ENCODE measurements around the gene CTSV. TPM values are rescaled to one million over a fixed set of nuclear protein-coding genes. Genes with fewer than 3 reads are reported as not detected.
"Not testable (repeated sequence)": the region's sequence is repeated elsewhere in the genome, so short reads cannot be mapped to it uniquely, and the experiment has no call there.

CTSV gene
- total RNA-seq, 1 donor from 2014 or later: 0.31 TPM

DNA sequence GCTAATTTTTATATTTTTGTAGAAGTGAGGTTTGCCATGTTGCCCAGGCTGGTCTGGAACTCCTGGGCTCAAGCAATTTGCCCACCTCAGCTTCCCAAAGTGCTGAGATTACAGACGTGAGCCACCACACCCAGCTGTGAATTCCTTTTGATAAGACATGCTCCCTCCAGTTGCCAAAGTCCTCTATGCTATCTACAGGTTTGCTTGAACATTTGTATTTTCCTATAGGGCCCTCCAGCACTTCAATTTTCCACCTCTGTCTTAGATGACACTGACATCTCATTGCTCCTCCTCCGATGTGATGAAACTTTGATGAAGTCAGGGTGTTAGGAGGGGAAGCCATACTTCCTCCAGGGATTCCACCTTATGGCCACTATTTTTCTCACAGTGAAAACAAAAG is 25.2 kb upstream of the CTSV start:
- Mint-ChIP-seq H3K27ac (no peak overlapping the region), H3K27me3 (ENCODE audit: insufficient read depth) (no peaks in the 10 kb centered on the region), H3K4me1 (ENCODE audit: low read depth) (peaks cover 6% of the 10 kb centered on the region), H3K4me3 (no peak overlapping the region), H3K36me3 (ENCODE audit: low read depth) (no peaks in the 10 kb centered on the region), H3K9me3 (peaks cover 9% of the 10 kb centered on the region)
- intact Hi-C loops (cut with micrococcal nuclease): no loop called here
- DNase-seq (ENCODE audit: low spot score): no peak

DNA sequence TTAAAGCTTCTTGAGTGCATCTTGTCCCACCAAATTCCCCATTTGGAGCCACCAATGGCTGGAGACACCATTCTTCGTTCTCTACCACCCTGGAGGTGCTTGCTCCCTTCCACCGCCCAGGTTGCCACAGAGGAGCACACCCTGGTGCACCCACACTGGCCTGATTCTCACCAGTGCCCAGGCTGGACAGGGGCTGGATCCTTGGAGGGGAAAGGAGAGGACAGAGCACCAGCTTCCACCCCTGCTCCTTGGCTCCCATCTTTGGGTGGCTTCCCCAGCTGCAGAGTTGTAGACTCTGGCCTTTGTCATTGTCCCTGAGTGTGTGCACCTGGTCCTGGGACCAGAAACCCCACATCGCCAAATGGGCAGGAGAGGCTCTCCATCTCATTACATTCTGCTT is 21.9 kb upstream of the CTSV start:
- Mint-ChIP-seq H3K4me1 (ENCODE audit: low read depth) (peaks cover 6% of the 10 kb centered on the region), H3K9me3 (no peaks in the 10 kb centered on the region), H3K27me3 (ENCODE audit: insufficient read depth) (no peaks in the 10 kb centered on the region), H3K4me3 (no peak overlapping the region), H3K36me3 (ENCODE audit: low read depth) (no peaks in the 10 kb centered on the region), H3K27ac (no peak overlapping the region)
- no peak for DNase-seq (ENCODE audit: low spot score)
- intact Hi-C loops (cut with micrococcal nuclease): no loop called here

DNA sequence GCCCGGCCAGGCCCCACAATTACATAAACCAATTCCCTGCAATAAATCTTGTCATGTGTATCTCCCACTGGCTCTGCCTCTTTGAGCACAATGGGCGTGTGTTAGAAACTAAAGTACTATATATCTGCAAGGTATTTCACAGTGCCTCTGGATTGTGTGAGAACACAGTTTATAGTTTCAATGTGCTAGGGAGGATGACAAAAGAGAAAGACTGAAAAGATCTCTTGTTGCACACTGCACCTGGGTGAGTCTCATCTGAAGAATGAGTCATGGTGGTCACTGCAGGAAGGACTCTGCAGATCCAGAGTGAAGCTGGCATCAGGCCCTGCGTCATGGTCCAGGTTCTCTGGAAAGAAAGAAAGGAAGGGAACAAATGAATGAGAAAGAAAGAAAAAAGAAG is 20.7 kb upstream of the CTSV start:
- Mint-ChIP-seq H3K27ac (no peak overlapping the region), H3K36me3 (ENCODE audit: low read depth) (no peaks in the 10 kb centered on the region), H3K27me3 (ENCODE audit: insufficient read depth) (peaks cover 1% of the 10 kb centered on the region), H3K4me1 (ENCODE audit: low read depth) (peaks cover 6% of the 10 kb centered on the region), H3K4me3 (no peak overlapping the region), H3K9me3 (no peaks in the 10 kb centered on the region)
- no peak for DNase-seq (ENCODE audit: low spot score)
- intact Hi-C loops (cut with micrococcal nuclease): no loop called here

DNA sequence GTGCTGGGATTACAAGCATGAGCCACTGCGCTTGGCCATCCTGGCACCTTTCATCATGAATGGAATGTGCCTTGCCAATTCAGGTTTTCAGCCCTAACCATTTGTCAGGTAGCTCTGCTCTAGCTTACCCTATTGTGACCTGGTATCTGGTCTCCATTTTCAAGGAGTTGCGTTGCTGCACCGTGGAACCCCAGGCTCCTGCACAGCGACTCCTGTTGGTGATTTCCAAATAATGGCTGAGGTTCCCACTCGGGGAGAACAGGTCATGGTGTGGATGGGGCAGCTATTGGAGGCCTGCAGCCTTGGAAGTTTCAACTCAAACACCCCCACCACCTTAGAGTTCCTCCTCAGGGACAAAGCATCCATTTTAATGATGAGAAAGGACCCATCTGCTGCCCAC is 18.7 kb upstream of the CTSV start:
- Mint-ChIP-seq H3K27ac (no peak overlapping the region), H3K4me3 (no peak overlapping the region), H3K27me3 (ENCODE audit: insufficient read depth) (peaks cover 6% of the 10 kb centered on the region), H3K4me1 (ENCODE audit: low read depth) (peaks cover 5% of the 10 kb centered on the region), H3K9me3 (no peaks in the 10 kb centered on the region), H3K36me3 (ENCODE audit: low read depth) (no peaks in the 10 kb centered on the region)
- no peak for DNase-seq (ENCODE audit: low spot score)
- intact Hi-C loops (cut with micrococcal nuclease): no loop called here

DNA sequence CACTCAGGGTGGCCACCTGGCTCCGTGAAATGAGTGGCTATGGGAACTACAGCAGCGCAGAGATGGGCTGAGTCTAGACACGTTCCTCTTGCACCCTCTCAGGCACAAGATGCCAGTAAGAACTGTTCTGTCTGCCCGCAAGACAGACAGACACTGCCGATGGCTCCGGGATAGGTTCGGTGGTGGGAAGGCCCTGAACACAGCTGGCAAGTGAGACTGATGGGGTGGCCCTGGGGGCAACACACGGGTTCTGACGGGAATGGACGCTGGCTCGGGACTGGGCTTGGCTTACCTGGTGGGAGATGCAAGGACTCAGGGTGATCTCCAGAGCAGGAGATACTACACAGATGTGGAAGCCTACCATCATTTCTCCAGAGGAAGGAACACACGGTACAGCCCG is 16.9 kb upstream of the CTSV start:
- H3K36me3 Mint-ChIP-seq (ENCODE audit: low read depth); H3K9me3 Mint-ChIP-seq; H3K4me1 Mint-ChIP-seq (ENCODE audit: low read depth); intact Hi-C loops (cut with micrococcal nuclease); H3K27me3 Mint-ChIP-seq (ENCODE audit: insufficient read depth); H3K4me3 Mint-ChIP-seq; DNase-seq (ENCODE audit: low spot score); H3K27ac Mint-ChIP-seq: not testable (repeated sequence)

DNA sequence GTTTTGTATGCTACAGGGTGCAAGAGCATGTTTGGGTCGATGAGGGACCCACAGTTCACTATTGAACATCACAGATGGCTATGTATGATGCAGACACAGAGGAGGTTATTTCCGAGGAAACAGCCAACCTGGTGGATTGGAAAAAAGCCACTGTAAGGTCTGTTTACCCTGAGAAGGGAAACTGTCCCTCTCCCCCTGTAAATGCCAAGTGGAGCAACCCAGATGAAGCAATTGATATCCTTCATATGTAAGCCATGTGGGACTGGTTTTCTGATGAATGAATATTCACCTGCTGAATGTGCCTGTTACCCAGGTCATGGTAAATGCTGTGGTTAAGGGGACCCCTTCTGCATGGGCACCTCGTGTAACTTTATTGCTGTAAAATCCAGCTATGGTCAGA is 14.8 kb upstream of the CTSV start:
- no peaks in the 10 kb centered on the region for H3K4me1 Mint-ChIP-seq (ENCODE audit: low read depth)
- H3K36me3 Mint-ChIP-seq (ENCODE audit: low read depth): no peaks in the 10 kb centered on the region
- no peak overlapping the region for H3K27ac Mint-ChIP-seq
- DNase-seq (ENCODE audit: low spot score): no peak
- H3K9me3 Mint-ChIP-seq: no peaks in the 10 kb centered on the region
- peaks cover 6% of the 10 kb centered on the region for H3K27me3 Mint-ChIP-seq (ENCODE audit: insufficient read depth)
- no peak overlapping the region for H3K4me3 Mint-ChIP-seq
- intact Hi-C loops (cut with micrococcal nuclease): no loop called here

DNA sequence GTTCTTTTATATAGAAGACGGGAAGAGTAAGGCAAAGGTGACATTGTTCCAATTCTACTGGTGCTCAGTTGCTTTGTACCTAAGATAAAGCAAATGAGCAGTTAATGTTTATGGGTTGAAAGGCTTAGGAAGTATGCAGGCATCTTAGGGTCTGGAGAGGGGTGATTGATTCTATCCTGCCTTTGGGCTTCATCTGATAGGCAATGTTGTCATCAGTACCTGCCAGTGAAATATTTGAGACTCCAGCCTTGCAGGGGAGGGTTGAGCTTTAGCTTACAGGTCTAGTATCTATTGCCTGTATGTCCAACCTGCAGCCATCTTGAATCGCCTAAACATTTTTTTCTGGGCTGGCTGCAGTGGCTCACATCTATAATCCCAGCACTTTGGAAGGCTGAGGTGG is 13.8 kb upstream of the CTSV start:
- intact Hi-C loops (cut with micrococcal nuclease): no loop called here
- Mint-ChIP-seq H3K4me3 (no peak overlapping the region), H3K36me3 (ENCODE audit: low read depth) (no peaks in the 10 kb centered on the region), H3K9me3 (no peaks in the 10 kb centered on the region), H3K27me3 (ENCODE audit: insufficient read depth) (peaks cover 6% of the 10 kb centered on the region), H3K27ac (no peak overlapping the region), H3K4me1 (ENCODE audit: low read depth) (no peaks in the 10 kb centered on the region)
- no peak for DNase-seq (ENCODE audit: low spot score)

DNA sequence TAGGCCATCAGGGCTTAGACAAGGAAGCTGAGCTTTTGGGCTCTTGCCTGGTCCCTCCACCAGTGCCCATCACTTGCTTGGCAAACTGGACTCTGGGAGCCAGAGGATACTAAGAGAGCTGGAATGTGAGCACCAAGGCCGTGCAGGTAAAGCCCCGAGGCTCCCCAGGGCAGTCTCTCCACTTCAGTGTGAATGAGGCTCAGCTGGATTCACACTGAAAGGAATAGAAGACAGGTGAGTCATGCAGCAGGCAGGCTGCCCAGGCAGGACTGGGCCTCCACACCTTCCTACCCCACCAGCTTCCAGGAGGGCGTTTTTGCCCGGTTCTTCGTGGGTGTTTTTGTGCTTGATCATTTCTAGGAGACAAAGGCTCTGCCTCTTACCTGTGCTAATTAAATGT is 7.3 kb upstream of the CTSV start:
- intact Hi-C loops (cut with micrococcal nuclease): no loop called here
- Mint-ChIP-seq H3K27ac (no peak overlapping the region), H3K4me3 (no peak overlapping the region), H3K4me1 (ENCODE audit: low read depth) (no peaks in the 10 kb centered on the region), H3K9me3 (no peaks in the 10 kb centered on the region), H3K27me3 (ENCODE audit: insufficient read depth) (peaks cover 17% of the 10 kb centered on the region), H3K36me3 (ENCODE audit: low read depth) (no peaks in the 10 kb centered on the region)
- DNase-seq (ENCODE audit: low spot score): no peak

DNA sequence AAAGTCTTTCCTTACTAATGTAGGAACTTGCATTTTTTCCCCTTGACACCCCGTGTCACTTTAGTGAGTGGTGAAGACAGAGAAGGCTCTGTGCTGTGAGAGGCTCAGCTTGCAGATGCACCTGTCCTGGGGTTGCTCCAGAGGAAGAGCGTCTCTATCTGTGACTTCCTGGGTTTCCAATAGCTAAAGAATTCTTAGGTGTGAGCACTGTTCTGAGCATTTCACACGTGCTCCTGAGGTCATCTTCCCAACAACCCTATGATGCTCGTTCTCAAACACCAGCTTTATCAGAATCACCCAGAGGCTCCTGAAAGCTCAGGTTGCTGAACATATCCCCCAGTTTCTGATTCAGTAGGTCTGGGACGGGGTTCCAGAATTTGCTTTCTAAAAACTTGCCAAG is 6.4 kb upstream of the CTSV start:
- H3K4me3 Mint-ChIP-seq: no peak overlapping the region
- peaks cover 19% of the 10 kb centered on the region for H3K27me3 Mint-ChIP-seq (ENCODE audit: insufficient read depth)
- H3K36me3 Mint-ChIP-seq (ENCODE audit: low read depth): no peaks in the 10 kb centered on the region
- no peak overlapping the region for H3K27ac Mint-ChIP-seq
- no peaks in the 10 kb centered on the region for H3K4me1 Mint-ChIP-seq (ENCODE audit: low read depth)
- no peaks in the 10 kb centered on the region for H3K9me3 Mint-ChIP-seq
- intact Hi-C loops (cut with micrococcal nuclease): no loop called here
- DNase-seq (ENCODE audit: low spot score): no peak

DNA sequence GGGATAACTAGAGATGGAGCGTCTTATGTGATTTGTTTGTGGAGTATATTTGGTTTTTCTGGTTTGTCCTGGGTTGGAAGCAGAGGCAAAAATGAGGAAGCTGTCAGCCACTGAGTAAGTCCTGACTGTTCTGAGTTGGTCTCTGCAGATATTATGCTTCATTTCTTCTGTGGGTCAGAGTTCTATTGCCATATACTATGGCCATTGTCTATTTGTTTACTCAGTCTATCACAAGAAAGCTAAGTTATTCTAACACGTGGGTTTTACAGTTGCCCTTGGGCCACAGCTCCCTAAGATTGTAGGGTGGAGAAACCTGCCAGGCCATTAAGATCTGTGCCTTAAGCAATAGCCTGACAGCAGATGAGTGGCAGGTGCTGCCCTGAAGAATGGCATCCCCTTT is 3.0 kb upstream of the CTSV start:
- no peak overlapping the region for H3K27ac Mint-ChIP-seq
- no peaks in the 10 kb centered on the region for H3K36me3 Mint-ChIP-seq (ENCODE audit: low read depth)
- H3K4me3 Mint-ChIP-seq: no peak overlapping the region
- DNase-seq (ENCODE audit: low spot score): no peak
- intact Hi-C loops (cut with micrococcal nuclease): no loop called here
- H3K9me3 Mint-ChIP-seq: no peaks in the 10 kb centered on the region
- H3K4me1 Mint-ChIP-seq (ENCODE audit: low read depth): peaks cover 5% of the 10 kb centered on the region
- peaks cover 44% of the 10 kb centered on the region for H3K27me3 Mint-ChIP-seq (ENCODE audit: insufficient read depth)

DNA sequence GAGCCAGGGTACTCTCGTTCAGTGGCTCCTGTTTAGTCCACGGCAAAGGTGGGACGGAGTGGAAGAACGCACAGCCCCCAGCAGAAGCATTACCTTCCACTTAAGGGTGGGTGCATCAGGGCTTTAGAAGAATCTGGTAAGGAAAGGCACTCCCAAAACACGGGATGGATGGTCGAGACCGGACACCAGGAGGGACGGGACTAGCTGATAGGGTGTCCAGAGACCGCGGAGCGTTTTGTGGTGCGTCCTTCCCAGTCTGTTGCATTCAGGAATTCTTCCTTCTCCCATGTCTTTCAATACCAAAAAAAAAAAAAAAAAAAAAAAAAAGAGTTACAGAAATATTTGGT is 545 bp upstream of the CTSV start:
- Mint-ChIP-seq H3K4me3 (peak overlapping the region; percentile 85), H3K27me3 (ENCODE audit: insufficient read depth) (peaks cover 44% of the 10 kb centered on the region), H3K9me3 (no peaks in the 10 kb centered on the region), H3K4me1 (ENCODE audit: low read depth) (peaks cover 5% of the 10 kb centered on the region), H3K27ac (no peak overlapping the region), H3K36me3 (ENCODE audit: low read depth) (no peaks in the 10 kb centered on the region)
- DNase-seq (ENCODE audit: low spot score): no peak
- intact Hi-C loops (cut with micrococcal nuclease): loop anchor here (1.0 to 10.0 kb wide), 5 partner anchors 23 to 625 kb away; partner anchors contain the start of gene ZNF367

DNA sequence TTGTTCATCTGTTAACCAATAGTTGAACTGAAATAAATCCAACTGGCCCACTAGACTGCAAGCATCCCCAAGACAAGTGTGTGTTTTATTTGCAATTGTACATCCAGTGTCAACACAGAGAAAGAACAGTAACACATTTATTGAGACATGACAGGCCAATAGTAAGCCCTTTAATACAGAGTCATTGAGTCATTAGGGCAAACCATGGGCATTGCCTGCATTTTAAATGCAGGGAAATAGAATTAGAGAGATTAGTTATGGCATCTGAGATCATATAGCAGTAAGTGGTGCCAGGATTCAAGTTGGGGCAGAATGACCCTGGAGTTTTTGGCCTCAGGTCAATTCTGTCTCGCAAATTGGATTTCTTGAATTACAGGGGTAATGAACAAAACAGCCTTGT is 15.4 kb downstream of the CTSV start:
- H3K4me1 Mint-ChIP-seq (ENCODE audit: low read depth); H3K27me3 Mint-ChIP-seq (ENCODE audit: insufficient read depth); H3K27ac Mint-ChIP-seq; H3K4me3 Mint-ChIP-seq; H3K36me3 Mint-ChIP-seq (ENCODE audit: low read depth); intact Hi-C loops (cut with micrococcal nuclease); H3K9me3 Mint-ChIP-seq; DNase-seq (ENCODE audit: low spot score): not testable (repeated sequence)

DNA sequence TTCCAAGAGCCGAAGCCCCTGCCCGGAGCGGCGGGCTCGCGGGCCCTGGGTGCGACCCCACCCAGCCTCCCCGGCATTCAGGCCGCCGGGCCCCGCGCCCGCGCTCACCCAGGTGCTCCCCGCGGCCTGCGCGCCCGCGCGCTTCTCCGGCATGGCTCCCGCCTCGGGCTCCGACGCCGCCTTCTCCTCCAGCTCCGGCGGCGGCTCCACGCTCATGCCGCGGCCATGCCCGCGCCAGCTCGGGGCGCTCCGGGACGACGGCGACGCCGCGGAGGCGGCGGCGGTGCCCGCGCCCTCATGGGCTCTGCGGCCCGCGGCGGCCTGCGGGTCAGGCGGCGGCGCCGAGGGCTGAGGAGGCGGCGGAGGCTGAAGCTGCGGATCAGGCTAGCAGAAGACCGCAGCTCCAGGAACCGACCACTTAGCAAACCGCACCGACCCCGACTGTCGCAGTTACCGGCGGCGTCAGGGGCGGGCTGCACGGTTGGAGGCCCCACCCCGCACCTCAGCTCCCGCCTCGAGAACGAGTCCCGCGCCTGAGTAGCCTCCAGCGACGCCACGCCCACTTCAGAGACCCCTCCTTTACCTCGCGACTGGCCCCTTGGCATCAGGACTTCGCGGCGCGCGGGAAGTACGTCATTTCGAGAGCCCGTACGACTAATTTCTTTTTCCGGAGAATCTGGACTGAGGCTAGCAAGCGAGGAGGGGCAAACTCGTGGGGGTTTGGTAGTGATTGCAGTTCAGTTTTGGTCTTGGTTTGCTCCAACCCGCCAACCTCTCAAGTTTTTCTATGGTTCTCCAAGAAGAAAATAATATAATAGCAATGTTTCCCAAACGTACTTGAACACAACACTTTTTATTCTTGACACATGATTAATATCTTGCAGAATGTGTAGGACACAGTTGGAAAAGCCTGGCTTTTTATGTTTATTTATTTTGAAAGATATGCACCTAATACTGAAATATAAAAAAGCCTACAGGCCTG is 25.5 kb downstream of the CTSV start:
- intact Hi-C loops (cut with micrococcal nuclease): loop anchor here (2.0 to 5.0 kb wide), 2 partner anchors 25 to 156 kb away; partner anchors contain the start of gene CTSV

More for the DNA sequence above, 25.5 kb downstream of the CTSV start:
- H3K27me3 Mint-ChIP-seq (ENCODE audit: insufficient read depth); H3K4me1 Mint-ChIP-seq (ENCODE audit: low read depth); H3K36me3 Mint-ChIP-seq (ENCODE audit: low read depth); H3K9me3 Mint-ChIP-seq: not testable (repeated sequence)
- H3K4me3 Mint-ChIP-seq: peak overlapping the region; percentile 90
- peak; percentile 76 for DNase-seq (ENCODE audit: low spot score)
- peak overlapping the region; percentile 94 for H3K27ac Mint-ChIP-seq

Measured in activated T-helper 1 cell treated with anti-CD3 and anti-CD28 coated beads, Interleukin-12 subunit alpha, Interleukin-12 subunit beta, Interleukin-2, Interleukin-4 antibody, amounts not matched to agents 30 ng/mL and 10 ng/mL and 1 ng/mL, durations not matched to agents 14 hours and 24 hours and 36 hours (primary cell).